K562 (cell line): Measurements from ENCODE around the gene PAQR6. TPM values are rescaled to one million over a fixed set of nuclear protein-coding genes. Genes with fewer than 3 reads are reported as not detected.

Experiments used
- CBFA2T2 ChIP-seq: fragments of 450-650 bp; conservative IDR thresholded peaks from 2 replicates; pipeline ENCODE4 v1.6.1; 2017; ENCODE audit warnings: mild to moderate bottlenecking
- CREB1 ChIP-seq, 2 experiments: sonication (generic) in 1 of 2; formaldehyde crosslinking in 1 of 2; IDR thresholded peaks; 2 replicates each; pipeline versions ENCODE4 v1.6.1 to v1.8.0; 2012 to 2022; ENCODE audit warnings: inconsistent platforms in 1 of 2, mild to moderate bottlenecking in 1 of 2, missing genetic modification reagents in 1 of 2, moderate library complexity in 1 of 2
- ELF2 ChIP-seq: fragments of 250-450 bp; sonication (Bioruptor Pico); IDR thresholded peaks from 2 replicates; pipeline ENCODE4 v1.5.0; 2021; ENCODE audit warnings: mild to moderate bottlenecking
- FOSL1 ChIP-seq: fragments of 200-800 bp; sonication (Bioruptor generic); conservative IDR thresholded peaks from 2 replicates; pipeline ENCODE4 v1.6.1; 2016; ENCODE audit warnings: missing genetic modification characterization, missing compliant biosample characterization
- GABPB1 ChIP-seq: sonication (generic); formaldehyde crosslinking; IDR thresholded peaks from 2 replicates; pipeline ENCODE4 v1.8.0; 2022; ENCODE audit warnings: mild to moderate bottlenecking, missing genetic modification reagents
- HMG20B ChIP-seq: fragments of 250-450 bp; sonication (Bioruptor Pico); IDR thresholded peaks from 2 replicates; pipeline ENCODE4 v1.5.0; 2021; ENCODE audit warnings: mild to moderate bottlenecking
- HOXB6 ChIP-seq: fragments of 250-450 bp; sonication (Bioruptor Pico); IDR thresholded peaks from 2 replicates; pipeline ENCODE4 v1.5.1; 2022; ENCODE audit warnings: mild to moderate bottlenecking, borderline replicate concordance
- NEUROD1 ChIP-seq: fragments of 150-350 bp; IDR thresholded peaks from 2 replicates; pipeline ENCODE4 v1.6.1; 2014; ENCODE audit warnings: borderline replicate concordance, low read length, low read depth; ENCODE audit not compliant: partially characterized antibody
- NFYB ChIP-seq: IDR thresholded peaks from 2 replicates; pipeline ENCODE4 v1.6.1; 2011; ENCODE audit warnings: mild to moderate bottlenecking, moderate library complexity; ENCODE audit not compliant: insufficient read length; ENCODE audit errors: extremely low read depth
- NONO ChIP-seq, 2 experiments: fragments of 200-400 bp in 1 of 2; fragments of 450-650 bp in 1 of 2; formaldehyde crosslinking in 1 of 2; IDR thresholded peaks; 2 replicates each; pipeline ENCODE4 v1.6.1; 2017; ENCODE audit warnings: low read depth in 2 of 2, mild to moderate bottlenecking in 2 of 2, moderate library complexity in 2 of 2, low read length in 1 of 2
- NR4A1 ChIP-seq, 2 experiments: fragments of 250-450 bp in 1 of 2; fragments of 450-650 bp in 1 of 2; sonication (Bioruptor Pico) in 1 of 2; IDR thresholded peaks; 2 replicates each; pipeline versions ENCODE4 v1.4.0 to v1.6.1; 2016 to 2020; ENCODE audit warnings: mild to moderate bottlenecking in 2 of 2, missing compliant biosample characterization in 1 of 2, missing genetic modification characterization in 1 of 2, moderate library complexity in 1 of 2
- PBX2 ChIP-seq, 2 experiments: IDR thresholded peaks in 1 of 2; conservative IDR thresholded peaks in 1 of 2; 2 replicates each; pipeline ENCODE4 v1.6.1; 2016; ENCODE audit warnings: low read depth in 2 of 2, mild to moderate bottlenecking in 1 of 2, missing compliant biosample characterization in 1 of 2, missing genetic modification characterization in 1 of 2, moderate library complexity in 1 of 2
- PHF21A ChIP-seq: fragments of 450-650 bp; IDR thresholded peaks from 2 replicates; pipeline ENCODE4 v1.6.1; 2017; ENCODE audit warnings: low read depth, borderline replicate concordance
- PML ChIP-seq: IDR thresholded peaks from 2 replicates; pipeline ENCODE4 v1.6.1; 2012; ENCODE audit warnings: low read length, inconsistent platforms
- SMARCE1 ChIP-seq: fragments of 450-650 bp; IDR thresholded peaks from 2 replicates; pipeline ENCODE4 v1.7.1; 2016; ENCODE audit warnings: mild to moderate bottlenecking
- SPI1 ChIP-seq: IDR thresholded peaks from 2 replicates; pipeline ENCODE4 v1.6.1; 2011; ENCODE audit warnings: low read depth, low read length, control low read depth, borderline replicate concordance
- SREBF2 ChIP-seq: sonication (generic); formaldehyde crosslinking; IDR thresholded peaks from 2 replicates; pipeline ENCODE4 v1.4.0; 2020; ENCODE audit warnings: mild to moderate bottlenecking, missing genetic modification reagents
- STAT5B ChIP-seq: fragments of 250-450 bp; sonication (Bioruptor Pico); IDR thresholded peaks from 2 replicates; pipeline ENCODE4 v1.8.0; 2021; ENCODE audit warnings: mild to moderate bottlenecking, inconsistent platforms
- TAF15 ChIP-seq: fragments of 200-400 bp; formaldehyde crosslinking; IDR thresholded peaks from 2 replicates; pipeline ENCODE4 v1.6.1; 2017; ENCODE audit warnings: mild to moderate bottlenecking, low read depth, low read length, moderate library complexity
- ZBTB12 ChIP-seq: fragments of 250-450 bp; sonication (Bioruptor Pico); IDR thresholded peaks from 2 replicates; pipeline ENCODE4 v1.4.0; 2020
- ZBTB17 ChIP-seq: fragments of 450-650 bp; formaldehyde crosslinking; IDR thresholded peaks from 2 replicates; pipeline ENCODE4 v1.4.0; 2020; ENCODE audit warnings: mild to moderate bottlenecking
- ZNF174 ChIP-seq: fragments of 250-450 bp; sonication (Bioruptor Pico); IDR thresholded peaks from 2 replicates; pipeline ENCODE4 v1.4.0; 2020; ENCODE audit warnings: mild to moderate bottlenecking
- ZNF232 ChIP-seq: sonication (generic); formaldehyde crosslinking; IDR thresholded peaks from 2 replicates; pipeline ENCODE4 v1.8.0; 2022; ENCODE audit warnings: mild to moderate bottlenecking, missing genetic modification reagents
- ZNF347 ChIP-seq: fragments of 450-650 bp; formaldehyde crosslinking; IDR thresholded peaks from 2 replicates; pipeline ENCODE4 v1.4.0; 2020; ENCODE audit warnings: low read depth, mild to moderate bottlenecking, moderate library complexity
- ZNF561 ChIP-seq: fragments of 450-650 bp; formaldehyde crosslinking; conservative IDR thresholded peaks from 2 replicates; pipeline ENCODE4 v1.4.0; 2020; ENCODE audit warnings: mild to moderate bottlenecking, moderate library complexity
- polyA plus RNA-seq, 8 experiments: library from polyadenylated mRNA; depleted of rRNA in 4 of 8; stranded (reverse) in 5 of 8; unstranded in 3 of 8; fragments of >200 nt; fragmentation: Nextera tagmentation in 2 of 8; fragmentation: Illumina TruSeq in 1 of 8; extraction: Ambion mirVana in 2 of 8; extraction: Trizol in 1 of 8; gene quantifications; 2 replicates each; pipeline versions ENCODE4 v1.2.1 to v1.2.3, GENCODE V29; 2011 to 2014; ENCODE audit warnings: inconsistent platforms in 1 of 8, missing spikeins in 1 of 8
- total RNA-seq, 7 experiments: library from RNA; depleted of rRNA in 6 of 7; stranded (reverse); fragments of >200 nt in 6 of 7; fragmentation: Illumina TruSeq in 2 of 7; extraction: Trizol in 2 of 7; gene quantifications; 2 replicates each; pipeline versions ENCODE4 v1.2.1 to v1.2.3, GENCODE V29; 2011 to 2021; ENCODE audit warnings: low replicate concordance in 1 of 7

Gene PAQR6
- total and polyA plus RNA-seq, 9 of the 15 experiments (the other 6 are each of a cell fraction or from before 2014, with no cell fraction given) = 0.07 to 1.8 (median 0.62) TPM

GRCh38 chr1:156282479-156283222, 34.8 kb upstream of the PAQR6 start, which contains the start of gene SMG5 (continued):
- TF ChIP-seq PML = 0 out of 2 replicates have a peak, but pooled peaks have one; percentile 72
- no peak for TF ChIP-seq ZNF174
- TF ChIP-seq ZNF232 (CRISPR knock-in tag) = no peak
- peak; percentile 91 for TF ChIP-seq ELF2 (CRISPR knock-in tag)
- TF ChIP-seq SMARCE1 = no peak
- no peak for TF ChIP-seq FOSL1 (tag)
- TF ChIP-seq TAF15 = no peak
- TF ChIP-seq STAT5B = no peak
- no peak for TF ChIP-seq HMG20B (CRISPR knock-in tag)
- no peak for TF ChIP-seq HOXB6 (CRISPR knock-in tag)
- 0 out of 2 replicates have a peak, but pooled peaks have one; percentile 4 for TF ChIP-seq SPI1
- TF ChIP-seq NONO (IDR thresholded peaks at IDR 0.05; ENCODE audit: low read depth in 2 of 2, low read length in 1 of 2) = peak; percentile 48 to 89; a peak in 3 of 4 replicates
- no peak for TF ChIP-seq NFYB
- TF ChIP-seq NEUROD1 = peak; percentile 88
- TF ChIP-seq NR4A1 (CRISPR knock-in tag; IDR thresholded peaks at IDR 0.05) = no peak
- no peak; the same call in 1 of the 2 replicates for TF ChIP-seq NR4A1 (tag; IDR thresholded peaks at IDR 0.05)
- no peak for TF ChIP-seq PHF21A
- peak; percentile 25; the same call in 1 of the 2 replicates for TF ChIP-seq ZBTB12 (CRISPR knock-in tag)
- TF ChIP-seq ZNF347 (CRISPR knock-in tag) = no peak
- no peak for TF ChIP-seq PBX2 (CRISPR knock-in tag; IDR thresholded peaks at IDR 0.05; ENCODE audit: low read depth)
- no peak for TF ChIP-seq PBX2 (tag; conservative IDR thresholded peaks at IDR 0.05; ENCODE audit: low read depth)
- TF ChIP-seq ZNF561 (CRISPR knock-in tag) = no peak
- TF ChIP-seq ZBTB17 = peak; percentile 32; the same call in 1 of the 2 replicates
- peak; percentile 70 for TF ChIP-seq CREB1 (IDR thresholded peaks at IDR 0.05)
- TF ChIP-seq CREB1 (CRISPR knock-in tag; IDR thresholded peaks at IDR 0.05) = peak; percentile 77
- no peak for TF ChIP-seq CBFA2T2
- no peak for TF ChIP-seq SREBF2 (CRISPR knock-in tag)
- peak; percentile 91 for TF ChIP-seq GABPB1 (CRISPR knock-in tag)
